ENCODE results near the gene ENOPH1. TPM values are rescaled to one million over a fixed set of nuclear protein-coding genes. Genes with fewer than 3 reads are reported as not detected.
"Not testable (repeated sequence)": the region's sequence is repeated elsewhere in the genome, so short reads cannot be mapped to it uniquely, and the experiment has no call there.

ENOPH1 gene
- total and polyA plus RNA-seq, 2 of the 13 experiments (the other 11 are each of a cell fraction or from before 2014, with no cell fraction given) = 15.5 to 64.3 TPM

DNA sequence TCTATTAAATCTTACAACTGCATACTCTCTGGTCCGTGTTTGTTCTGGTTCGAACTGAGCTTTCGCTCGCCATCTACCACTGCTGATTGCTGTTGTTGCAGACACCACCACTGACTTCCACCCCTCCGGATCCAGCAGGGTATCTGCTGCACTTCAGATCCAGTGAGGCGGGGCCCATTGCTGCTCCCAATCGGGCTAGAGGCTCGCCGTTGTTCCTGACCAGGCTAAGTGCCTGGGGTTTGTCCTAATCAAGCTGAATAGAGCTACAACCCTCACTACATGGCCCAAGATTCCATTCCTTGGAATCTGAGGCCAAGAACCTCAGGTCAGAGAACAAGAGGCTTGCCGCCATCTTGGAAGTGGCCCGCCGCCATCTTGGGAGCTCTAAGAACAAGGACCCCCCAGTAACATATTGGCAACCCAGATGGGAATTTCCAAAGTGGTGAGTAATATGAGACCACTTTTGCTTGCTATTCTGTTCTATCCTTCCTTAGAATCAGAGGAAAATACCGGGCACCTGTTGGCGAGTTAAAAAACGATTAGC, 43.3 kb downstream of the ENOPH1 start (continued):
- TF ChIP-seq FOXA1 (IDR thresholded peaks at IDR 0.05) (no peak), FOXA1 (CRISPR knock-in tag; IDR thresholded peaks at IDR 0.05) (no peak), POLR2G (IDR thresholded peaks at IDR 0.05; ENCODE audit: low read depth, low read length) (no peak), ARNT2 (CRISPR knock-in tag; IDR thresholded peaks at IDR 0.05; ENCODE audit: low read depth) (no peak), ZNF616 (CRISPR knock-in tag; IDR thresholded peaks at IDR 0.05; ENCODE audit: low read depth) (no peak), AKAP8 (CRISPR knock-in tag; IDR thresholded peaks at IDR 0.05) (no peak)
- TF ChIP-seq, protein P1, sequence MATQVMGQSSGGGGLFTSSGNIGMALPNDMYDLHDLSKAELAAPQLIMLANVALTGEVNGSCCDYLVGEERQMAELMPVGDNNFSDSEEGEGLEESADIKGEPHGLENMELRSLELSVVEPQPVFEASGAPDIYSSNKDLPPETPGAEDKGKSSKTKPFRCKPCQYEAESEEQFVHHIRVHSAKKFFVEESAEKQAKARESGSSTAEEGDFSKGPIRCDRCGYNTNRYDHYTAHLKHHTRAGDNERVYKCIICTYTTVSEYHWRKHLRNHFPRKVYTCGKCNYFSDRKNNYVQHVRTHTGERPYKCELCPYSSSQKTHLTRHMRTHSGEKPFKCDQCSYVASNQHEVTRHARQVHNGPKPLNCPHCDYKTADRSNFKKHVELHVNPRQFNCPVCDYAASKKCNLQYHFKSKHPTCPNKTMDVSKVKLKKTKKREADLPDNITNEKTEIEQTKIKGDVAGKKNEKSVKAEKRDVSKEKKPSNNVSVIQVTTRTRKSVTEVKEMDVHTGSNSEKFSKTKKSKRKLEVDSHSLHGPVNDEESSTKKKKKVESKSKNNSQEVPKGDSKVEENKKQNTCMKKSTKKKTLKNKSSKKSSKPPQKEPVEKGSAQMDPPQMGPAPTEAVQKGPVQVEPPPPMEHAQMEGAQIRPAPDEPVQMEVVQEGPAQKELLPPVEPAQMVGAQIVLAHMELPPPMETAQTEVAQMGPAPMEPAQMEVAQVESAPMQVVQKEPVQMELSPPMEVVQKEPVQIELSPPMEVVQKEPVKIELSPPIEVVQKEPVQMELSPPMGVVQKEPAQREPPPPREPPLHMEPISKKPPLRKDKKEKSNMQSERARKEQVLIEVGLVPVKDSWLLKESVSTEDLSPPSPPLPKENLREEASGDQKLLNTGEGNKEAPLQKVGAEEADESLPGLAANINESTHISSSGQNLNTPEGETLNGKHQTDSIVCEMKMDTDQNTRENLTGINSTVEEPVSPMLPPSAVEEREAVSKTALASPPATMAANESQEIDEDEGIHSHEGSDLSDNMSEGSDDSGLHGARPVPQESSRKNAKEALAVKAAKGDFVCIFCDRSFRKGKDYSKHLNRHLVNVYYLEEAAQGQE (IDR thresholded peaks at IDR 0.05; ENCODE audit: borderline replicate concordance in 1 of 2, low read depth in 1 of 2, low read length in 2 of 2) = no peak
- TF ChIP-seq, protein P2, sequence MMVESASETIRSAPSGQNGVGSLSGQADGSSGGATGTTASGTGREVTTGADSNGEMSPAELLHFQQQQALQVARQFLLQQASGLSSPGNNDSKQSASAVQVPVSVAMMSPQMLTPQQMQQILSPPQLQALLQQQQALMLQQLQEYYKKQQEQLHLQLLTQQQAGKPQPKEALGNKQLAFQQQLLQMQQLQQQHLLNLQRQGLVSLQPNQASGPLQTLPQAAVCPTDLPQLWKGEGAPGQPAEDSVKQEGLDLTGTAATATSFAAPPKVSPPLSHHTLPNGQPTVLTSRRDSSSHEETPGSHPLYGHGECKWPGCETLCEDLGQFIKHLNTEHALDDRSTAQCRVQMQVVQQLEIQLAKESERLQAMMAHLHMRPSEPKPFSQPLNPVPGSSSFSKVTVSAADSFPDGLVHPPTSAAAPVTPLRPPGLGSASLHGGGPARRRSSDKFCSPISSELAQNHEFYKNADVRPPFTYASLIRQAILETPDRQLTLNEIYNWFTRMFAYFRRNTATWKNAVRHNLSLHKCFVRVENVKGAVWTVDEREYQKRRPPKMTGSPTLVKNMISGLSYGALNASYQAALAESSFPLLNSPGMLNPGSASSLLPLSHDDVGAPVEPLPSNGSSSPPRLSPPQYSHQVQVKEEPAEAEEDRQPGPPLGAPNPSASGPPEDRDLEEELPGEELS (CRISPR knock-in tag; IDR thresholded peaks at IDR 0.05) = no peak
- TF ChIP-seq, protein P3, sequence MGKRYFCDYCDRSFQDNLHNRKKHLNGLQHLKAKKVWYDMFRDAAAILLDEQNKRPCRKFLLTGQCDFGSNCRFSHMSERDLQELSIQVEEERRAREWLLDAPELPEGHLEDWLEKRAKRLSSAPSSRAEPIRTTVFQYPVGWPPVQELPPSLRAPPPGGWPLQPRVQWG (CRISPR knock-in tag; IDR thresholded peaks at IDR 0.05; ENCODE audit: borderline replicate concordance, low read depth) = no peak

DNA sequence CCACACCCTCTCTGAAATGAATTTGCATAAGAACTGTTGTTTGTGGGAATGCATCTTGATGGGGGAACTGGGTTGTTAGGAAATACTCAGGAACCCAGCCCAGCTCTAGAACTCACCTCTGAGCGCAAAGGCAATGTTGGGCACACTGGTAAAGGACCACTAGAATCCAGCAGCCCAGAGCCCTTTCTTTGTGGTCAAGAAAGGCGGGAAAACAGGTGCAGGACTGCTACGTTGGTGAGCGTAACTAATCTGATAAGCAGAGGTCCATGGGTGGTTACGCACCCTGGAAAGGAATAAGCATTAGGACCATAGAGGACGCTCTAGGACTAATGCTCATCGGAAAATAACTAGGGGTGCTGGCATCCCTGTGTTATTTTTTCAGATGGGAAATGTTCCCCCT, 45.5 kb downstream of the ENOPH1 start:
- H3K79me2 ChIP-seq (ENCODE audit: insufficient read depth, low read length); DNase-seq (ENCODE audit: low spot score); in situ Hi-C loops (cut with HindIII; ENCODE audit: extremely low pct_ligation_motif_present, low pct_unique_long_range_greater_than_20kb); H3K4me2 ChIP-seq (ENCODE audit: low read depth, low read length); H3K4me3 ChIP-seq (replicated peaks in 1 of 3; ENCODE audit: insufficient read depth in 1 of 3, low read depth in 2 of 3, low read length in 3 of 3); H3K9ac ChIP-seq (ENCODE audit: insufficient read depth, low read depth, low read length); FAIRE-seq; H4K20me1 ChIP-seq (ENCODE audit: insufficient read depth, low read length); BruUV-seq (replicated peaks); CTCF ChIA-PET (ENCODE audit: low intra/inter-chr PET ratio, low total read pairs); ATAC-seq; H2AFZ ChIP-seq (ENCODE audit: low read length); intact Hi-C loops (cut with micrococcal nuclease; ENCODE audit: unreplicated experiment); H3K27ac ChIP-seq (ENCODE audit: extremely low read length, insufficient read depth, low read length); POLR2A ChIA-PET; H3K9me3 ChIP-seq (ENCODE audit: low read length); H3K27me3 ChIP-seq (ENCODE audit: control insufficient read depth in 1 of 2, insufficient read depth in 2 of 2, low read length in 2 of 2); H3K36me3 ChIP-seq (replicated peaks in 1 of 2; ENCODE audit: control insufficient read depth in 1 of 2, insufficient read depth in 2 of 2, low read length in 2 of 2): not testable (repeated sequence)
- peaks cover 17% of the 10 kb centered on the region for H3K4me1 ChIP-seq (ENCODE audit: insufficient read depth, low read length)
- 95% methylated on average over 6 of the region's 7 CpGs for WGBS (ENCODE audit: low lambda C conversion rate)
